Measurements from ENCODE around the gene GTF3C5.

DNA sequence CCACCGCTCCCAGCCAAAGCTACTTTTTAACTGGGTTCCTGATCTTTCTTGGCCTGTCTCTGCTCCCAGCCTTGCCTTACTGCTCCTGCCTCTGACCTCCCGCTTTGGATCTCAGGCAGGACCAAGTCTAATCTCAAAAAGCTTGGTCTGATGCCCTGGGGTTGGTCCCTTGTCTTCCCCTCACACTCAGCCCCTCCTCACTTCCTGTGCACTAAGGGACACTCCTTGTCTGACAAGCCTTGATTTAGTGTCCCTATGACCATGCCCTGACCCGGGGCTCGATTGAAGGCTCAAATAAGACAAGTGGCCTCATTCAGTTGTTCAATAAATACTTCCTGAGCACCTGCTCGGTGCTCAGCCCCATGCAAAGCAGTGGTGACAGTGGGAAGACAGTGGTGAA lies 3.7 kb upstream of the GTF3C5 start:
- TF ChIP-seq, protein P1, sequence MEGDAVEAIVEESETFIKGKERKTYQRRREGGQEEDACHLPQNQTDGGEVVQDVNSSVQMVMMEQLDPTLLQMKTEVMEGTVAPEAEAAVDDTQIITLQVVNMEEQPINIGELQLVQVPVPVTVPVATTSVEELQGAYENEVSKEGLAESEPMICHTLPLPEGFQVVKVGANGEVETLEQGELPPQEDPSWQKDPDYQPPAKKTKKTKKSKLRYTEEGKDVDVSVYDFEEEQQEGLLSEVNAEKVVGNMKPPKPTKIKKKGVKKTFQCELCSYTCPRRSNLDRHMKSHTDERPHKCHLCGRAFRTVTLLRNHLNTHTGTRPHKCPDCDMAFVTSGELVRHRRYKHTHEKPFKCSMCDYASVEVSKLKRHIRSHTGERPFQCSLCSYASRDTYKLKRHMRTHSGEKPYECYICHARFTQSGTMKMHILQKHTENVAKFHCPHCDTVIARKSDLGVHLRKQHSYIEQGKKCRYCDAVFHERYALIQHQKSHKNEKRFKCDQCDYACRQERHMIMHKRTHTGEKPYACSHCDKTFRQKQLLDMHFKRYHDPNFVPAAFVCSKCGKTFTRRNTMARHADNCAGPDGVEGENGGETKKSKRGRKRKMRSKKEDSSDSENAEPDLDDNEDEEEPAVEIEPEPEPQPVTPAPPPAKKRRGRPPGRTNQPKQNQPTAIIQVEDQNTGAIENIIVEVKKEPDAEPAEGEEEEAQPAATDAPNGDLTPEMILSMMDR (IDR thresholded peaks at IDR 0.05) = no peak
- no peak for TF ChIP-seq POLR2A (IDR thresholded peaks at IDR 0.05)
- no peak for TF ChIP-seq EP300 (IDR thresholded peaks at IDR 0.05)

Measured in stomach (tissue), 4 donors.